K562 (cell line): Measurements from ENCODE around the gene GATA5. TPM values are rescaled to one million over a fixed set of nuclear protein-coding genes. Genes with fewer than 3 reads are reported as not detected.

Experiments
- ETV5 ChIP-seq: sonication (generic); formaldehyde crosslinking; IDR thresholded peaks from 2 replicates; pipeline ENCODE4 v1.4.0; 2020; ENCODE audit warnings: low read depth, mild to moderate bottlenecking, missing genetic modification reagents
- HDAC6 ChIP-seq: IDR thresholded peaks from 2 replicates; pipeline ENCODE4 v1.6.1; 2012; ENCODE audit warnings: low read depth, mild to moderate bottlenecking, control low read depth, inconsistent platforms, low read length, moderate library complexity
- NR1H2 ChIP-seq: sonication (generic); formaldehyde crosslinking; IDR thresholded peaks from 2 replicates; pipeline ENCODE4 v1.4.0; 2020; ENCODE audit warnings: mild to moderate bottlenecking, missing genetic modification reagents
- POLR2A ChIP-seq: fragments of 450-650 bp; conservative IDR thresholded peaks from 2 replicates; pipeline ENCODE4 v1.6.1; 2016
- TCF3 ChIP-seq: sonication (generic); formaldehyde crosslinking; IDR thresholded peaks from 2 replicates; pipeline ENCODE4 v1.4.0; 2020; ENCODE audit warnings: mild to moderate bottlenecking, missing genetic modification reagents
- TRIM28 ChIP-seq: fragments of 450-650 bp; IDR thresholded peaks from 2 replicates; pipeline ENCODE4 v1.6.1; 2017
- ZFP30 ChIP-seq: fragments of 250-450 bp; sonication (Bioruptor Pico); IDR thresholded peaks from 2 replicates; pipeline ENCODE4 v1.8.0; 2022; ENCODE audit warnings: moderate library complexity, mild to moderate bottlenecking, inconsistent platforms, borderline replicate concordance
- polyA plus RNA-seq, 8 experiments: library from polyadenylated mRNA; depleted of rRNA in 4 of 8; stranded (reverse) in 5 of 8; unstranded in 3 of 8; fragments of >200 nt; fragmentation: Nextera tagmentation in 2 of 8; fragmentation: Illumina TruSeq in 1 of 8; extraction: Ambion mirVana in 2 of 8; extraction: Trizol in 1 of 8; gene quantifications; 2 replicates each; pipeline versions ENCODE4 v1.2.1 to v1.2.3, GENCODE V29; 2011 to 2014; ENCODE audit warnings: inconsistent platforms in 1 of 8, missing spikeins in 1 of 8
- total RNA-seq, 7 experiments: library from RNA; depleted of rRNA in 6 of 7; stranded (reverse); fragments of >200 nt in 6 of 7; fragmentation: Illumina TruSeq in 2 of 7; extraction: Trizol in 2 of 7; gene quantifications; 2 replicates each; pipeline versions ENCODE4 v1.2.1 to v1.2.3, GENCODE V29; 2011 to 2021; ENCODE audit warnings: low replicate concordance in 1 of 7
- TF ChIP-seq, protein P1 (sequence below): sonication (generic); formaldehyde crosslinking; IDR thresholded peaks from 2 replicates; pipeline ENCODE4 v1.8.1; 2023; ENCODE audit warnings: missing genetic modification reagents, mild to moderate bottlenecking, borderline replicate concordance
- TF ChIP-seq, protein P2 (sequence below): fragments of 250-450 bp; sonication (Bioruptor Pico); IDR thresholded peaks from 2 replicates; pipeline ENCODE4 v1.5.0; 2021
- TF ChIP-seq, protein P3 (sequence below), 3 experiments: fragments of 200-800 bp in 1 of 3; fragments of 250-450 bp in 1 of 3; fragments of 450-650 bp in 1 of 3; sonication (Bioruptor Pico) in 1 of 3; sonication (Bioruptor generic) in 1 of 3; formaldehyde crosslinking in 1 of 3; IDR thresholded peaks; 2 replicates each; pipeline versions ENCODE4 v1.6.1 to v1.8.0; 2016 to 2022; ENCODE audit warnings: mild to moderate bottlenecking in 2 of 3, missing genetic modification characterization in 2 of 3, missing compliant biosample characterization in 1 of 3, moderate library complexity in 1 of 3
- TF ChIP-seq, protein P4 (sequence below), 2 experiments: fragments of 450-650 bp in 1 of 2; IDR thresholded peaks; 2 replicates each; pipeline ENCODE4 v1.6.1; 2011 to 2017; ENCODE audit warnings: low read depth in 2 of 2, antibody characterized with exemption in 1 of 2, borderline replicate concordance in 1 of 2, low read length in 1 of 2, mild to moderate bottlenecking in 1 of 2, mixed read lengths in 1 of 2; ENCODE audit not compliant: control insufficient read depth in 1 of 2
- TF ChIP-seq, protein P5 (sequence below): fragments of 200-800 bp; sonication (Bioruptor generic); IDR thresholded peaks from 2 replicates; pipeline ENCODE4 v1.6.1; 2017; ENCODE audit warnings: missing genetic modification characterization, missing compliant biosample characterization

GATA5 gene
- total and polyA plus RNA-seq, 9 of the 15 experiments (the other 6 are each of a cell fraction or from before 2014, with no cell fraction given), result 0.09 to 0.57 (median 0.20) TPM; not detected in 3

DNA sequence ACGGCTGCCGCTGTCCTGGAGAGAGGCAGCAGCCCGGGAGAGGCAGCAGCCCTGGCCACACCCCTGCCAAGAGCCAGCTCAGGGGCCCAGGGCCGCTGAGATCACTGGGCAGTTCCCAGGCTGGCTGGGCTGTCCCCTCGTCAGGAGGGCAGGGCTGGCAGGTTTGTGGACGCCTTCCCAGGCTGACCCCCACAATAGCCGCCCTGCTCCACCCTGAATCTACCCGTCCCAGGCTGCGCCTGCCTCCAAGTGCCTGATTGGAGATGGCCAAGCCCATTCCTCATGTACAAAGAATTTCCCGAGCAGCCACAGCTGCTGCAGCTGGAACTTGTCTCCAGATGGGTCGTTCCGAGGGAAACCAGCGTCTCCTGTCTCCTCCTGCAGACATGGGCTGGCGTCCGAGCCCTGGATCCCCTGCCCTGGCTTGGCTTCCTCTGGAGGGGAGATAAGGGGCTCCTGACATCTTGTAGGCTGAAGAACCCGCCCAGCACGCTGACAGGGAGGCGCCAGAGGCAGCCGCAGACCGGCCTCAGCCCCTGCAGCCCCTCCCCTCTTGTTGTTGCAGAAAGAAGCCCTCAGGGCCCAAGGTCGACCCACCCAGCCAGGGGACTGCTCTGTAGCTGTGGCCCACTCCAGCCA lies 9.4 kb upstream of the GATA5 start (continued):
- TF ChIP-seq, protein P1, sequence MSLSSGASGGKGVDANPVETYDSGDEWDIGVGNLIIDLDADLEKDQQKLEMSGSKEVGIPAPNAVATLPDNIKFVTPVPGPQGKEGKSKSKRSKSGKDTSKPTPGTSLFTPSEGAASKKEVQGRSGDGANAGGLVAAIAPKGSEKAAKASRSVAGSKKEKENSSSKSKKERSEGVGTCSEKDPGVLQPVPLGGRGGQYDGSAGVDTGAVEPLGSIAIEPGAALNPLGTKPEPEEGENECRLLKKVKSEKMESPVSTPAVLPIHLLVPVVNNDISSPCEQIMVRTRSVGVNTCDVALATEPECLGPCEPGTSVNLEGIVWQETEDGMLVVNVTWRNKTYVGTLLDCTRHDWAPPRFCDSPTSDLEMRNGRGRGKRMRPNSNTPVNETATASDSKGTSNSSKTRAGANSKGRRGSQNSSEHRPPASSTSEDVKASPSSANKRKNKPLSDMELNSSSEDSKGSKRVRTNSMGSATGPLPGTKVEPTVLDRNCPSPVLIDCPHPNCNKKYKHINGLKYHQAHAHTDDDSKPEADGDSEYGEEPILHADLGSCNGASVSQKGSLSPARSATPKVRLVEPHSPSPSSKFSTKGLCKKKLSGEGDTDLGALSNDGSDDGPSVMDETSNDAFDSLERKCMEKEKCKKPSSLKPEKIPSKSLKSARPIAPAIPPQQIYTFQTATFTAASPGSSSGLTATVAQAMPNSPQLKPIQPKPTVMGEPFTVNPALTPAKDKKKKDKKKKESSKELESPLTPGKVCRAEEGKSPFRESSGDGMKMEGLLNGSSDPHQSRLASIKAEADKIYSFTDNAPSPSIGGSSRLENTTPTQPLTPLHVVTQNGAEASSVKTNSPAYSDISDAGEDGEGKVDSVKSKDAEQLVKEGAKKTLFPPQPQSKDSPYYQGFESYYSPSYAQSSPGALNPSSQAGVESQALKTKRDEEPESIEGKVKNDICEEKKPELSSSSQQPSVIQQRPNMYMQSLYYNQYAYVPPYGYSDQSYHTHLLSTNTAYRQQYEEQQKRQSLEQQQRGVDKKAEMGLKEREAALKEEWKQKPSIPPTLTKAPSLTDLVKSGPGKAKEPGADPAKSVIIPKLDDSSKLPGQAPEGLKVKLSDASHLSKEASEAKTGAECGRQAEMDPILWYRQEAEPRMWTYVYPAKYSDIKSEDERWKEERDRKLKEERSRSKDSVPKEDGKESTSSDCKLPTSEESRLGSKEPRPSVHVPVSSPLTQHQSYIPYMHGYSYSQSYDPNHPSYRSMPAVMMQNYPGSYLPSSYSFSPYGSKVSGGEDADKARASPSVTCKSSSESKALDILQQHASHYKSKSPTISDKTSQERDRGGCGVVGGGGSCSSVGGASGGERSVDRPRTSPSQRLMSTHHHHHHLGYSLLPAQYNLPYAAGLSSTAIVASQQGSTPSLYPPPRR (CRISPR knock-in tag), result no peak
- TF ChIP-seq, protein P2, sequence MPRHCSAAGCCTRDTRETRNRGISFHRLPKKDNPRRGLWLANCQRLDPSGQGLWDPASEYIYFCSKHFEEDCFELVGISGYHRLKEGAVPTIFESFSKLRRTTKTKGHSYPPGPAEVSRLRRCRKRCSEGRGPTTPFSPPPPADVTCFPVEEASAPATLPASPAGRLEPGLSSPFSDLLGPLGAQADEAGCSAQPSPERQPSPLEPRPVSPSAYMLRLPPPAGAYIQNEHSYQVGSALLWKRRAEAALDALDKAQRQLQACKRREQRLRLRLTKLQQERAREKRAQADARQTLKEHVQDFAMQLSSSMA (CRISPR knock-in tag), result no peak
- TF ChIP-seq TCF3 (CRISPR knock-in tag) (0 out of 2 replicates have a peak, but pooled peaks have one; percentile 8), POLR2A (no peak), ETV5 (CRISPR knock-in tag) (no peak), ZFP30 (no peak), NR1H2 (CRISPR knock-in tag) (no peak), HDAC6 (no peak), TRIM28 (no peak)
- TF ChIP-seq, protein P3, sequence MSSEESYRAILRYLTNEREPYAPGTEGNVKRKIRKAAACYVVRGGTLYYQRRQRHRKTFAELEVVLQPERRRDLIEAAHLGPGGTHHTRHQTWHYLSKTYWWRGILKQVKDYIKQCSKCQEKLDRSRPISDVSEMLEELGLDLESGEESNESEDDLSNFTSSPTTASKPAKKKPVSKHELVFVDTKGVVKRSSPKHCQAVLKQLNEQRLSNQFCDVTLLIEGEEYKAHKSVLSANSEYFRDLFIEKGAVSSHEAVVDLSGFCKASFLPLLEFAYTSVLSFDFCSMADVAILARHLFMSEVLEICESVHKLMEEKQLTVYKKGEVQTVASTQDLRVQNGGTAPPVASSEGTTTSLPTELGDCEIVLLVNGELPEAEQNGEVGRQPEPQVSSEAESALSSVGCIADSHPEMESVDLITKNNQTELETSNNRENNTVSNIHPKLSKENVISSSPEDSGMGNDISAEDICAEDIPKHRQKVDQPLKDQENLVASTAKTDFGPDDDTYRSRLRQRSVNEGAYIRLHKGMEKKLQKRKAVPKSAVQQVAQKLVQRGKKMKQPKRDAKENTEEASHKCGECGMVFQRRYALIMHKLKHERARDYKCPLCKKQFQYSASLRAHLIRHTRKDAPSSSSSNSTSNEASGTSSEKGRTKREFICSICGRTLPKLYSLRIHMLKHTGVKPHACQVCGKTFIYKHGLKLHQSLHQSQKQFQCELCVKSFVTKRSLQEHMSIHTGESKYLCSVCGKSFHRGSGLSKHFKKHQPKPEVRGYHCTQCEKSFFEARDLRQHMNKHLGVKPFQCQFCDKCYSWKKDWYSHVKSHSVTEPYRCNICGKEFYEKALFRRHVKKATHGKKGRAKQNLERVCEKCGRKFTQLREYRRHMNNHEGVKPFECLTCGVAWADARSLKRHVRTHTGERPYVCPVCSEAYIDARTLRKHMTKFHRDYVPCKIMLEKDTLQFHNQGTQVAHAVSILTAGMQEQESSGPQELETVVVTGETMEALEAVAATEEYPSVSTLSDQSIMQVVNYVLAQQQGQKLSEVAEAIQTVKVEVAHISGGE (CRISPR knock-in tag; IDR thresholded peaks at IDR 0.05), result no peak
- TF ChIP-seq, protein P4, sequence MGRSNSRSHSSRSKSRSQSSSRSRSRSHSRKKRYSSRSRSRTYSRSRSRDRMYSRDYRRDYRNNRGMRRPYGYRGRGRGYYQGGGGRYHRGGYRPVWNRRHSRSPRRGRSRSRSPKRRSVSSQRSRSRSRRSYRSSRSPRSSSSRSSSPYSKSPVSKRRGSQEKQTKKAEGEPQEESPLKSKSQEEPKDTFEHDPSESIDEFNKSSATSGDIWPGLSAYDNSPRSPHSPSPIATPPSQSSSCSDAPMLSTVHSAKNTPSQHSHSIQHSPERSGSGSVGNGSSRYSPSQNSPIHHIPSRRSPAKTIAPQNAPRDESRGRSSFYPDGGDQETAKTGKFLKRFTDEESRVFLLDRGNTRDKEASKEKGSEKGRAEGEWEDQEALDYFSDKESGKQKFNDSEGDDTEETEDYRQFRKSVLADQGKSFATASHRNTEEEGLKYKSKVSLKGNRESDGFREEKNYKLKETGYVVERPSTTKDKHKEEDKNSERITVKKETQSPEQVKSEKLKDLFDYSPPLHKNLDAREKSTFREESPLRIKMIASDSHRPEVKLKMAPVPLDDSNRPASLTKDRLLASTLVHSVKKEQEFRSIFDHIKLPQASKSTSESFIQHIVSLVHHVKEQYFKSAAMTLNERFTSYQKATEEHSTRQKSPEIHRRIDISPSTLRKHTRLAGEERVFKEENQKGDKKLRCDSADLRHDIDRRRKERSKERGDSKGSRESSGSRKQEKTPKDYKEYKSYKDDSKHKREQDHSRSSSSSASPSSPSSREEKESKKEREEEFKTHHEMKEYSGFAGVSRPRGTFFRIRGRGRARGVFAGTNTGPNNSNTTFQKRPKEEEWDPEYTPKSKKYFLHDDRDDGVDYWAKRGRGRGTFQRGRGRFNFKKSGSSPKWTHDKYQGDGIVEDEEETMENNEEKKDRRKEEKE (IDR thresholded peaks at IDR 0.05; ENCODE audit: borderline replicate concordance in 1 of 2, control insufficient read depth in 1 of 2, low read depth in 2 of 2, low read length in 1 of 2), result no peak
- TF ChIP-seq, protein P5, sequence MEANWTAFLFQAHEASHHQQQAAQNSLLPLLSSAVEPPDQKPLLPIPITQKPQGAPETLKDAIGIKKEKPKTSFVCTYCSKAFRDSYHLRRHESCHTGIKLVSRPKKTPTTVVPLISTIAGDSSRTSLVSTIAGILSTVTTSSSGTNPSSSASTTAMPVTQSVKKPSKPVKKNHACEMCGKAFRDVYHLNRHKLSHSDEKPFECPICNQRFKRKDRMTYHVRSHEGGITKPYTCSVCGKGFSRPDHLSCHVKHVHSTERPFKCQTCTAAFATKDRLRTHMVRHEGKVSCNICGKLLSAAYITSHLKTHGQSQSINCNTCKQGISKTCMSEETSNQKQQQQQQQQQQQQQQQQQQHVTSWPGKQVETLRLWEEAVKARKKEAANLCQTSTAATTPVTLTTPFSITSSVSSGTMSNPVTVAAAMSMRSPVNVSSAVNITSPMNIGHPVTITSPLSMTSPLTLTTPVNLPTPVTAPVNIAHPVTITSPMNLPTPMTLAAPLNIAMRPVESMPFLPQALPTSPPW (CRISPR knock-in tag), result peak; percentile 17; the same call in 1 of the 2 replicates
